Astrocyte of the hippocampus (primary cell): ENCODE measurements around the gene RHOC.

ENCODE experiments used
- DNase-seq: peaks from one replicate; pipeline ENCODE4 v3.0.0; 2011; ENCODE audit warnings: low read depth, low spot score

Gene RHOC

GRCh38 chr1:112717263-112717873 lies 10.4 kb upstream of the RHOC start:
- no peak for DNase-seq

- DNase-seq: peak; percentile 96
Measured at GRCh38 chr1:112716133-112716720, 9.3 kb upstream of the RHOC start.

GRCh38 chr1:112715264-112716053 lies 8.5 kb upstream of the RHOC start, which contains the start of gene PPM1J:
TSS of gene PPM1J (minus strand) at chr1:112715332. CDS start at chr1:112715301, 31 bp downstream.
- DNase-seq: peak; percentile 95

- DNase-seq: peak; percentile 42
Measured at GRCh38 chr1:112714313-112715263, 7.7 kb upstream of the RHOC start.

GRCh38 chr1:112713466-112714312 lies 6.8 kb upstream of the RHOC start:
- no peak for DNase-seq

- no peak for DNase-seq
Measured at GRCh38 chr1:112712701-112713128, 5.8 kb upstream of the RHOC start.

GRCh38 chr1:112712191-112712590 lies 5.3 kb upstream of the RHOC start:
- DNase-seq: no peak

- no peak for DNase-seq
Measured at GRCh38 chr1:112711670-112712069, 4.7 kb upstream of the RHOC start.

- DNase-seq: no peak
Measured at GRCh38 chr1:112711041-112711440, 4.1 kb upstream of the RHOC start.

GRCh38 chr1:112710586-112710985 lies 3.7 kb upstream of the RHOC start:
- no peak for DNase-seq

- no peak for DNase-seq
Measured at GRCh38 chr1:112710159-112710558, 3.2 kb upstream of the RHOC start.

- DNase-seq: no peak
Measured at GRCh38 chr1:112708489-112708888, 1.6 kb upstream of the RHOC start.

GRCh38 chr1:112708002-112708448 lies 1.1 kb upstream of the RHOC start:
- DNase-seq: no peak

- DNase-seq: peak; percentile 96
Measured at GRCh38 chr1:112707221-112708001, 484 bp upstream of the RHOC start.

- DNase-seq: peak; percentile 95
Measured at GRCh38 chr1:112704934-112705627, 1.8 kb downstream of the RHOC start.

- peak; percentile 23 for DNase-seq
Measured at GRCh38 chr1:112704391-112704933, 2.5 kb downstream of the RHOC start.

GRCh38 chr1:112703706-112704105 lies 3.2 kb downstream of the RHOC start:
- no peak for DNase-seq

GRCh38 chr1:112702420-112703261 lies 4.3 kb downstream of the RHOC start:
- no peak for DNase-seq
